Nephron progenitor cell (in vitro differentiated cells): ENCODE results near the gene DNAI1.

Source experiments
- DNase-seq: peaks from one replicate; pipeline ENCODE4 v3.0.0; 2021
- H3K27ac Mint-ChIP-seq: 2 replicates; pipeline ENCODE4 v1.8.0; 2021; ENCODE audit warnings: mild to moderate bottlenecking, moderate library complexity, mixed read lengths
- H3K27me3 Mint-ChIP-seq: 2 replicates; pipeline ENCODE4 v1.8.0; 2021; ENCODE audit warnings: mild to moderate bottlenecking, low read depth, mixed read lengths; ENCODE audit not compliant: poor library complexity
- H3K36me3 Mint-ChIP-seq: 2 replicates; pipeline ENCODE4 v1.8.0; 2021; ENCODE audit warnings: low read depth, mixed read lengths
- H3K4me1 Mint-ChIP-seq: 2 replicates; pipeline ENCODE4 v1.8.0; 2021; ENCODE audit warnings: mixed read lengths
- H3K4me3 Mint-ChIP-seq: 2 replicates; pipeline ENCODE4 v1.8.0; 2021; ENCODE audit warnings: mild to moderate bottlenecking, moderate library complexity, mixed read lengths
- H3K9me3 Mint-ChIP-seq: 2 replicates; pipeline ENCODE4 v1.8.0; 2021; ENCODE audit warnings: mild to moderate bottlenecking, moderate library complexity, mixed read lengths
- CTCF ChIP-seq: fragments of 200-600 bp; sonication (generic); IDR thresholded peaks from 2 replicates; pipeline ENCODE4 v1.5.0; 2021; ENCODE audit warnings: antibody characterized with exemption

The DNAI1 gene

GRCh38 chr9:34454571-34455065, 4.0 kb upstream of the DNAI1 start:
- Mint-ChIP-seq H3K4me1 (peaks cover 54% of the 10 kb centered on the region), H3K9me3 (no peaks in the 10 kb centered on the region), H3K27me3 (peaks cover 9% of the 10 kb centered on the region), H3K4me3 (no peak overlapping the region), H3K27ac (no peak overlapping the region), H3K36me3 (no peaks in the 10 kb centered on the region)
- no peak for TF ChIP-seq CTCF
- DNase-seq: no peak

- Mint-ChIP-seq H3K4me1 (peaks cover 61% of the 10 kb centered on the region), H3K36me3 (no peaks in the 10 kb centered on the region), H3K9me3 (no peaks in the 10 kb centered on the region), H3K4me3 (no peak overlapping the region), H3K27ac (no peak overlapping the region), H3K27me3 (peaks cover 9% of the 10 kb centered on the region)
- TF ChIP-seq CTCF: no peak
- DNase-seq: no peak
These were observed 2.5 kb upstream of the DNAI1 start for GRCh38 chr9:34456151-34456550.

GRCh38 chr9:34456746-34457145, 1.9 kb upstream of the DNAI1 start:
- H3K27ac Mint-ChIP-seq: no peak overlapping the region
- no peak for TF ChIP-seq CTCF
- peaks cover 59% of the 10 kb centered on the region for H3K4me1 Mint-ChIP-seq
- H3K9me3 Mint-ChIP-seq: no peaks in the 10 kb centered on the region
- no peak for DNase-seq
- peak overlapping the region; percentile 92 for H3K4me3 Mint-ChIP-seq
- no peaks in the 10 kb centered on the region for H3K36me3 Mint-ChIP-seq
- peaks cover 9% of the 10 kb centered on the region for H3K27me3 Mint-ChIP-seq

- TF ChIP-seq CTCF: no peak
- Mint-ChIP-seq H3K36me3 (no peaks in the 10 kb centered on the region), H3K9me3 (no peaks in the 10 kb centered on the region), H3K27me3 (peaks cover 12% of the 10 kb centered on the region), H3K4me1 (peaks cover 57% of the 10 kb centered on the region), H3K4me3 (peak overlapping the region; percentile 92), H3K27ac (peak overlapping the region; percentile 31)
- DNase-seq: peak; percentile 64
These were observed 1.2 kb upstream of the DNAI1 start for GRCh38 chr9:34457266-34458012.

- TF ChIP-seq CTCF: no peak
- Mint-ChIP-seq H3K4me3 (peak overlapping the region; percentile 92), H3K27me3 (peaks cover 12% of the 10 kb centered on the region), H3K36me3 (no peaks in the 10 kb centered on the region), H3K9me3 (no peaks in the 10 kb centered on the region), H3K4me1 (peaks cover 48% of the 10 kb centered on the region), H3K27ac (peak overlapping the region; percentile 33)
- peak; percentile 10 for DNase-seq
These were observed 345 bp downstream of the DNAI1 start for GRCh38 chr9:34458959-34459340.

GRCh38 chr9:34459356-34459755, 751 bp downstream of the DNAI1 start:
- no peak for DNase-seq
- Mint-ChIP-seq H3K4me3 (peak overlapping the region; percentile 92), H3K9me3 (no peaks in the 10 kb centered on the region), H3K27me3 (peaks cover 12% of the 10 kb centered on the region), H3K27ac (no peak overlapping the region), H3K36me3 (no peaks in the 10 kb centered on the region), H3K4me1 (peaks cover 44% of the 10 kb centered on the region)
- TF ChIP-seq CTCF: no peak
